ENCODE results near the gene CDKN3.

The CDKN3 gene, protein sequence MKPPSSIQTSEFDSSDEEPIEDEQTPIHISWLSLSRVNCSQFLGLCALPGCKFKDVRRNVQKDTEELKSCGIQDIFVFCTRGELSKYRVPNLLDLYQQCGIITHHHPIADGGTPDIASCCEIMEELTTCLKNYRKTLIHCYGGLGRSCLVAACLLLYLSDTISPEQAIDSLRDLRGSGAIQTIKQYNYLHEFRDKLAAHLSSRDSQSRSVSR

DNA sequence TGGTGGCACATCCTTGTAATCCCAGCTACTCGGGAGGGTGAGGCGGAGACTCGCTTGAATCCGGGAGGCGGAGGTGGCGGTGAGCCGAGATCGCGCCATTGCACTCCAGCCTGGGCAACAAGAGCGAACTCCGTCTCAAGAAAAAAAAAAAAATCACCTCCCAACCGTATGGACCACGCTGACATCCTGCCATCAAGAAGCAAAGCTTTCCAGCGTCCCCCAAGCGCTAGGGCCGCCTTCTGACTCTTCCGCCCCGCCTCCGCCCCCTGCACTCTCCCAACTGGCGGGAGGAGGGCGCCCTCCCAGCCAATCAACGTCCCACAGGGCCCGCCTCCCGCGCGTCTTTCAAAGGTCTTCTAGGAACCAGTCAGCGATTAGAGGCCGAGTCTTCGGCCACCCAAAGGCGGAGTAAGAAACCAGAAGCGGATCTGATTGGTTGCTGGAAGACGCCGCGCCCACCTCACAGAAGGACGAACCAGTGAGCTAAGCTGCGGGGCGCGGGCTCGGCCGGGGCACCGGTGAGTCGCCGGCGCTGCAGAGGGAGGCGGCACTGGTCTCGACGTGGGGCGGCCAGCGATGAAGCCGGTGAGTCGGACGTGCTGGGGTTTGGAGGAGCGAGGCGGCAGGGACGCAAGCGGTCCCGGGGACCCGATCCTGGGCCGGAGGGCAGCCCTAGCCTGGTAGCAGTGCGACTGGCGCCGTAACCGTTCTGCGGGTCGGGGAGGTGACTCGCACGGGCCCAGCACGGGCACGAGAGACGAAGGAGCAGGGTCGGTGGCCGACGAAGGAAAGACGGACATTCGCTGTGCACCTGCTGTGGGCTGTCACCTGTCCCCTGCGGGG lies at the start of gene CDKN3:
Gene CDKN3, plus strand, starts transcription at position 515 of the 843 bp plus-strand sequence. Its CDS starts 62 bp downstream, at position 577.
- DNase-seq, result peak; percentile 96

DNA sequence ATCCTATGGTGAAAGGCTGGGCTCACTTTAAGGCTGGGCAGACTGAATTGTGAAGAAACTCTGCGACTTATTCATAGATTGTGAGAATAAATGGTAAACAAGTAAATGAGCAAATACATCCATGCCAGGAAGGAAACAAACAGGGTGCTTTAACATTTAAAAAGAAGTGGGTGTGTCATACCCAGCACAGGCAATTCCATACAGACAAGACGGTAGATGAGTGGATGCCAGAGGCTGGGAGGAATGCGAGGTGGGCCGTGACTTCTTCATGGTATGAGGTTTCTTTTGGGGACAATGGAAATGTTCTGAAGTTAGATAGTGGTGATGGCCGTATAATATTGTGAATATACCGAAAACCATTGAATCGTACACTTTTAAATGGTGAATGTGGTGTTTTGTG lies 49.8 kb upstream of the CDKN3 start:
- no peak for DNase-seq

- no peak for DNase-seq
Observed at GRCh38 chr14:54348001-54348611, 48.7 kb upstream of the CDKN3 start.

DNA sequence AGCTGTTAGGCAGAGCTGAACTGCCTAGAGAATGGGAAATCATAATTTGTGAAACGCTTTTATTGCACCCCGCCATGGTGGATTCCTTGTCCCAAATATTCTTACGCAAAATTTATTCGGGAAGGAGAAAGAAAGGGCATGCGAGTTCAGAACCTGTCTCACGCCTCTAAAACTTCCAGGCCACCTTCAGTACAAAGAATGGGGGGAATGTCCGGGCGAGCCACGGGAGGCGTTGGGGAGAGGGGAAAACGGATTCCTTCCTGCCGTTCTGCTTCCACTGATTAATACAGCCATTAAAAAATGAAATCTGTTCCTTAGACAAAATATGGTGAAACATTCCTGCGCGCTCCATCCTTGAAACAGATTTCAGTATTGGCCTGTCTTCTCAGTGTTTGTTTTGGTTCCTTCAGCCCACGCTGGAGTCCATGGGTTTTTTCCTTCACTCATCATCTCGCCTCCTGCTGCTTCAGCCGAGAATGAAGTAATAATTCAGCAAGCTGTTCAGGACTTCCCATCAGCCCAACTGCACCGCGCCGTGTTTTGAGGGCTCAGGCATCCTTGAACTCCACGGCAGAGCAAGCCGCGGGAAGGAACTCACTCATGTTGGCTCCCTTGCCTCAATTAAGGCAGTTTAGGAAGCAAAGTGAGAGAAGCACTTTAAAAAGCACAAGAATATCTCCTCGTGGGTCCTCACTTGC lies 47.7 kb upstream of the CDKN3 start:
- DNase-seq, result no peak

DNA sequence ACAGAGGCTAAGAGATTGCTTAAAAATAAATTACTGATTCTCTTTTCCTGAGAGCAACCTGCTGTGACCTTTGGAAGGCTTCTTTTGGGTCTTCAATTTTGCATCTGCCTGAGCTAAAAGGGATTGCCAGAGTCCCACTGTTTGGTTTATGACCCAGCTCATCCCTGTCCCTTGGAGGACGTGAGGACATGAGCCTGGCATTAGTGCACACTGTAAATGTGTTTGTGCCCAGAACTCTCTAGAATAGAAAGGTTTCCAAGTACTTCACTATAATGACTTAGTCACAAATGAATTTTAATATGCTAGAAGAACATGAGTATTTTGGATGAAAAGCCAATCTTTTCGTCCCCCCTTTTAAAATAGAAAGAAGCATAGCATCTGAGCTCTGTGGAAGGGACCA lies 47.1 kb upstream of the CDKN3 start:
- no peak for DNase-seq

- DNase-seq, result no peak
Observed at GRCh38 chr14:54350203-54350602, 46.6 kb upstream of the CDKN3 start.

DNA sequence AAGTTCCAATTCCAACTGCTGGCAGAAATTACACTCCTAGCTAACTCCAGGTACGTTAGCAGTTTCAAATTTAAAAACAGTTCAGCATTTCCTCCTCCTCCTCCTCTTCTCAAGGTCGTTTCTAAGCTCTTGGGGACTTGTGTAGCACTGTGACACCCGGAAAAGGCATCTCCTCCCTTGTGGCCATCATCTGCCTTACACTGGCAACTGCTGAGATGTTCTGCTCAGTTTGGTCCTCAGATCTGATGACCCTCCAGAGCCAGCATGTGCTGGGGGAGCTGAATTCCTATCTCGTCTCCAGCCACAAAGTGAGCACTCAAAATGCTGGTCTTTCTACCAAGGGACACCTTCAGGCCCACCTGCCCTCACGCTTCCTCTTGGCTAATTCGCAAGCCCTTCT lies 43.5 kb upstream of the CDKN3 start:
- no peak for DNase-seq

DNA sequence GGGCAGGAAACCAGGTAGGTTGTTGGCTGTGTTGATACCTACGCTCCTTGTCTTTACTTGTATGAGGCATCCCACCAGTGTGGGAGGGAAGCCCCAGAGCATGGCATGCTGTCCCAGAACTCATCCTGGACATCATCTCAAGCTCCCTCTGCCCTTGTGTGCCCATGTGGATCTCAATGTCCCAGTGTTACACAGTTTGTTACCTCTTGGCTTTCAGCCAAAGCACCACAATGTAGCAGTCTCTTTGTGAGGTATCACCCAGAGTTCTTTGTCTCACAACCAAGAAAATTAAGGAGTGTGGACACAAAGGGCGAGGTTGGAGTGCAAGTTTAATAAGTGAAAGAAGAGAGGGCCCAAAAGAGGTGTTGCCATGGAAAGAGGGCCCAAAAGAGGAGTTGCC lies 43.1 kb upstream of the CDKN3 start:
- no peak for DNase-seq

DNA sequence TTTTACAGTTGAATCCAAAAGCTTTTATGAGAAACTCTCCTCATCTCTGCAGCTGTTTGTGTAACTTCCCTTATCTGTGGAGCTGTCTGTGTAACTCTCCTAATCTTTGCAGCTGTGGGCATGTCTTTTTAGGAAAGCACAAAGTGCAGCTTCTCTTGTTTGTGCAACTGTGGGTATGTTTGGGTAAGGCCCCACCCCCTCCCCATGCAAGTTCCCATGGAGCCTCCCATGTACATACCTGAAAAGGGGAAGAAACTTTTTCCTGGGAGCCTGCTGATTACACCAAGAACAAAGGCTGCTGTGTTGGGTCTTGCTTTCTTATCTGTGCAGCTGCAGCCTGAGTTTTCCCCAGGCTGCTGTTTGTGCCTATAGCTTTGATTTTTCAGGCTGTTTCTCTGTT lies 42.7 kb upstream of the CDKN3 start:
- peak; percentile 81 for DNase-seq

DNA sequence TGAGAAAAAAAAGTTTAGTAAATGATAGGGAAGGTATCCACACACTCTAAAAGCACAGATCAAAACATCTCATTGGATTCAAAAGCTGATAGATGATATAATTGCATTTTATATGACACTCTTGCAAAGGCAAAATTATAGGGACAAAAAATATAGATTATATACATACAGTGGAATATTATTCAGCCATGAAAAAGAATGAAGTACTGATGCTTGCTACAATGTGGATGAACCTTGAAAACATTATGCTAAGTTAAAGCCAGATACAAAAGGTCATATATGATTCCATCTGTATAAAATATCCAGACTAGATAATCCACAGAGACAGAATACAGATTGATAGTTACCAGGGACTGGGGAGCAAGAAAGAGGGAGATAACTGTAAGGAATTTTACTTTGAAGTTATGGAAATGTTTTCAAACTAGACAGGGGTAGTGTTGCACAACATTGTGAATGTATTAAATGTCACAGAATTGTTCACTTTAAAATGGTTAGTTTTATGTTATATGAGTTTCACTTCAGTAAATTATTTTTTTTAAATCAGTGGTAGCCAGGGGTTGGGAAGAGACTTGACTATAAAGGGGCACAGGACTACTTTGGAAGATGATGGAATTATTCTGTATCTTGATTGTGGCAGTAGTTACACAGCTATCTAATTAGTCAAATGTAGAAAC lies 41.7 kb upstream of the CDKN3 start:
- DNase-seq, result no peak

- DNase-seq, result no peak
Observed at GRCh38 chr14:54355698-54356097, 41.1 kb upstream of the CDKN3 start.

GRCh38 chr14:54356172-54356571 lies 40.6 kb upstream of the CDKN3 start:
- DNase-seq, result no peak

DNA sequence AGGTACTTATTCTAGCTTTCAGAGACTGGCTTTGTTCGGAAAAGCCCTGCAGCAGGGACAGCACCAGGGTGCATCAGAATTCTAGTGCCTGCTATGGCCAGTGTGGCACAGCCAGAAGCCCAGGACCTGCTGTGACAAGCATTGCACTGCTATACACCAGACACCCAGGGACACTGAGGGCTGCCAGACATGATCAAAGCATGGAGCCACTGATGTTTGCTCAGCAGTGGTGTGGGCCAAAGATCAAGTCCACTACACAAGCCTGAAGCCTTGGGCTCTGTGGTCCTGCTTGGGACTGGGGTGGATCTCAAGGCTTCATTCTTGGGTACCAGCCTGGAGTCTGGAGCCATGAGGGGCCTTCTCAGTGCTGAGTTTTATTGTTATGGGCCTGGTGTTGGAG lies 36.1 kb upstream of the CDKN3 start:
- DNase-seq, result no peak

DNA sequence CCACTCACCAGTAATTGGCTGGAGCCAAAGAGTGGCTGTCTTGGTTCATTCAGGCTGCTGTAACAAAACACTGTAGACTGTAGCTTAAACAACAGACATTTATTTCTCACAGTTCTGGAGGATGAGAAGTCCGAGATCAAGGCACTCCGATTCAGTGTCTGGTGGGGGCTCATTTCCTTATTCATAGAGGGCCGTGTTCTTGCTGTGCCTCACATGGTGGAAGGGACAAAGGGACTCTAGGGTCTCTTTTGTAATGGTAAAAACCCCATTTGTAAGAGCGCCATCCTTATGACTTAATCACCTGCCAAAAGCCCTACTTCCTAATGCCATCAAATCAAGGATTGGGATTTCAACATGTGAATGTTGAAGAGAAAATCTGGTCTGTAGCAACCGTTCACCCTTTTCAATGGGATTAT lies 34.7 kb upstream of the CDKN3 start:
- DNase-seq, result no peak

DNA sequence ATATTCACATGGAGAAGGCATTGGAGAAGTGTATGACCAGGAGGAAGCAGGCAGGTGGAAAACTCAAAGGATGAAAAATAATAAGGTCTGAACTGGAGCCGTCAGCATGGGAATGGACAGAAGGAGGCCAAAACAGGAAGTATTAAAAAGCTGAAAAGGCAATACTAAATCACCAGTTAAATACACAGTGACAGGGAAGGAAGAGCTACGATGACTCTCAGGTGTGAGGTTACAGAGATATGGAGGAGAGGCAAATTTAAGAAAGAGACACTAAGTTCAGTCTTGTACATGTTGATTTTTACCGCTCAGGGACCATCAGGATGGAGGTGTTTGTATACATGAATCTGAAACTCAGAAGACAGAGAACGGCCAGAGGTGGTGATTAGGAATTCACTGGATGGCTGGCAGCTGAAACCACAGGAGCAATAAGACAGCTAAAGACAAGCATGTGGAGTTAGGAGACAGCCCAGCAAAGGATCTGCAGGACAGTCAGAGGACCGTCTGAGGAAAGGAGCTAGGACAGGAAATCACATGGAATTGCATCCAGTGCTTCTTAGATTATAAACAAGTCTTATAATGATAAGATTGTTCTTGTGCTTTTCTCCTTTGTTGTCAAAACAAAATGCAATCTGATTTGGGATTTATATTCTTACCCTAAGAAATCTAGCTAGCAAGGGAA lies 33.9 kb upstream of the CDKN3 start:
- DNase-seq, result no peak

GRCh38 chr14:54364555-54365415 lies 32.0 kb upstream of the CDKN3 start:
- DNase-seq, result no peak

- DNase-seq, result peak; percentile 23
Observed at GRCh38 chr14:54366736-54367735, 29.8 kb upstream of the CDKN3 start.

DNA sequence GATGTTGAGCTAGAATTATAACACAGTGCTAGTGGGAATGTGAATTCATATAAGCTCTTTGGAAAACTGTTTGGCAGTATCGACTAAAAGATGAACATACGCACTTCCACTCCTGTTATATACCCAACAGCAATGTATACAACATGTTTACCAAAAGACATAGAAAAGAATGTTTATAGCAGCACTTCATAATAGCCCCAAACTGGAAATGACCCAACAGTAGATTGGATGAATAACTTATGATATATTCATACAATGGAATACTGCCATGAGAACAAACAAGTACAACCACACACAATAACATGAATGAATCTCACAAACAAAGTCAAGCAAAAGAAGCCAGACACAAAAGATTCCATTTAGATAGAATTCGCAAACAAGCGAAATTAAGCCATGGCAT lies 28.5 kb upstream of the CDKN3 start:
- no peak for DNase-seq

DNA sequence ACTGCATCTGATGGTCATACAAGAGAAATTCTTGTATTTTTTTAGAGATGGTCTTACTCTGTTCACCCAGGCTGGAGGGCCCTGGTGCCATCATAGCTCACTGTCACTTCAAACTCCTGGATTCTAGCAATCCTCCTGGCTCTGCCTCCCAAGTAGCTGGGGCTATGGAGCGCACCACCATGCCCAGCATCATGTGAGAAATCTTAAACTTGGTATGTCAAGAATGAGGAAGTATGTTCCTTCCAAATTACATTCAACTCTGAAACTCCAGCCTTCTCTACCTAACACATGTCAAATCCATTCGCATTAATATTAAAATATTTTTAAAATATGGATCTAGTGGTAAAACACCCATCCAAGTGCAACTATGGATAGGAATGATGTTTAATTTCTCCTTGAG lies 27.5 kb upstream of the CDKN3 start:
- no peak for DNase-seq

Data from GF-D8 (cell line).